Epidermal melanocyte (primary cell): Measurements from ENCODE around the gene GPR68.
"Not testable (repeated sequence)": the region's sequence is repeated elsewhere in the genome, so short reads cannot be mapped to it uniquely, and the experiment has no call there.

Experiments
- DNase-seq: peaks from one replicate; pipeline ENCODE4 v3.0.0; 2011; ENCODE audit warnings: low spot score; ENCODE audit not compliant: insufficient read length

Gene GPR68

DNA sequence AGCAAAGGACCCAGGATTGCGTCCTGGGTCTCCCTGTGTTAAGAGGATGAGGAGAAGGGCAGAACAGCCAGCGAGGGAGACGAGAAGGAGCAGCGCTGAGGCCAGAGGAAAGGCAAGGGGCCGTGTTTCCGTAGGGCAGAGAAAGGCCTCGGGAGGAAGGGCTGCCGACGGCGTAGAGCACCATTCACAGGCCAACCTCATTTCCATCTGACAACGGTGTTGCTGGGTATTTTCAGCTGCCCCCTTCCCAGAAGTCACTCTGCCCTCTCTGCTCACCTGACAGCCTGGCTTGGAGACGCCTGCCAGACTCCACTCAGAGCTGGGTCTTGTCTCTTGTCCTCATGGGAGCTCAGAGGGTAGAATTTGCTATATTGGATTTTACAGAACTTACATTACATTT, 51.4 kb downstream of the GPR68 start:
- no peak for DNase-seq

- DNase-seq: no peak
Observed at GRCh38 chr14:91190853-91191252, 53.7 kb downstream of the GPR68 start.

DNA sequence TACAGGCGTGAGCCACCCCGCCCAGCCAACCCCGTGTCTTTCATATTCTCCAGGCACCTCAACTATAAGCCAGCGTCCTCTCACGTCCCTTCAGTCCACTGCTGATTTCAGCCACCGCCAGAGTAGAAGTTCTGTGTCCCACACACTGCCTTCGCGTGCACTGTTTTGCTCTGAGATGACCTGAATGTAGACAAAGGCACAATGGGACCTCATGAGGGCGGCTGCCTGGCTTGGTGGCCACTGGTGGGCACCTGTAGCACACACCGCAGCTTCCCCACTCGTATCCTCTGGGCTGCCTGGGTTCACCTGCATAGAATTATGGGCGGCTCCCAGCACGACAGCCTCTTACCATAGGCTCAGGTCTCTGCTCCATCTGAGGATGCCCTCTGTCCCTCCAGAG, 57.2 kb downstream of the GPR68 start:
- no peak for DNase-seq

DNA sequence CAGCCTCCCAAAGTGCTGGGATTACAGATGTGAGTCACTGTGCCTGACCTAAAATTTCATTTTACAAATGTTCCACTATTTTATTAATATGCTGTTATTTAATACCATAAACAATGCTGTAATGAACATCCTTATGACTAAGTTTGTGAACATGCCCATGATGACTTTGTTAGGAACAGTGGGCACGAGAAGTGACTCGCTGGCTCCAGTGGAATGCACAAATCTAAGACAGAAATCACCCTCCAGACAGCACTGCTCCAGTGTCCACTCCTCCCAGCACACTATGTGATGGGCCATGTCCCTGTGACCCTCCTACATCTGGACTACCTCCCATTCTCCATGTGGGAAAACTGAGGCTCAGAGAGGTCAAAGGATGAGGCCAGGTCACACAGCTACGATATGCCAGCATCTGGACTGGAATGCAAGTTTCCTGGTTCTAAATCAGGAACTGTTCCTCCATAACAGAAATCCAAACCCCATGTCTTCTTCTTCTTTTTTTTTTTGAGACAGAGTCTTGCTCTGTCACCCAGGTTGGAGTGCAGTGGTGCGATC, 57.9 kb downstream of the GPR68 start:
- no peak for DNase-seq

- no peak for DNase-seq
Observed at GRCh38 chr14:91185721-91186120, 58.8 kb downstream of the GPR68 start.

DNA sequence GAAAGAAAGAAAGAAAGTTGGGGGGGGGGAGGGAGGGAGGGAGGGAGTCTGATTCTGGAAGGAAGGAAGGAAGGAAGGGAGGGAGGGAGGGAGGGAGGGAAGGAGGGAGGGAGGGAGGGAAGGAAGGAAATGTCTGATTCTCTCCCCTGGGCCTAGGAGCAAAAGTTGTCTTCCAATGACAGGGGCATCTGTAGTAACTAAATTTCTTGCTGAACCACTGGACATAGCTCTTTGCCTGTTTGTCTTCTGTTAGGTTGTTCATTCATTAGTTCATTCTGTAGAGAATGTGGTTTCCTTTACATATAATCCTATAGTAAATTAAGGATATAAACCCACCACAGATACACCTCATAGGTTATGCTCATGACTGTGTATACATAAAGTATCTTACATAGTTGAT, 59.9 kb downstream of the GPR68 start:
- no peak for DNase-seq

- DNase-seq: not testable (repeated sequence)
Observed at GRCh38 chr14:91182753-91183152, 61.8 kb downstream of the GPR68 start.
